ENCODE results near the gene CSMD2. TPM values are rescaled to one million over a fixed set of nuclear protein-coding genes. Genes with fewer than 3 reads are reported as not detected.

CSMD2 gene
- total and polyA plus RNA-seq, 2 of the 4 experiments (the other 2 are of a cell fraction): under 0.01 to 0.36 TPM

DNA sequence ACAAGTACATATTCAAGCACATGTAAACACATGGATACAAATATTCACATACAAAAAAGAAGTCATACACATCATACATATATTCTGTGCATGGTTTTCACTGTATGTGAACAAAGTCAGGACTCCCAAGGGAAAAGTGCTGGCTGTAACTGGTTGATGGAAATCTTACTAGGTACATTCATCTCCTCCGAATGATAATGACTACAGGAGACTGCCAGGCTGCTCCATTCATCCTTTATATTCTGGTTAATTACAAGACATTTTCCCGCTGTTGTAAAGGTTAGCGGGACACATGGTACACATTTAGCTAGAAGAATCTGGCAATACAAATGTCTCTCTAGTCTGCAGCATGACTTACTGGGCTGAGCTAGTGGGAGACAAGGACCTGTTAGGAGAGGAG lies 327.4 kb downstream of the CSMD2 start:
- no peaks in the 10 kb centered on the region for H3K79me1 ChIP-seq (ENCODE audit: low read depth in 1 of 2, low read length in 2 of 2)
- intact Hi-C loops (cut with micrococcal nuclease): no loop called here
- no peak overlapping the region for H3K56ac ChIP-seq (ENCODE audit: extremely low read depth, insufficient read depth, low read length)
- H2BK120ac ChIP-seq (ENCODE audit: low read depth, low read length): no peak overlapping the region
- ATAC-seq (ENCODE audit: low read depth) (no peak), DNase-seq (no peak)
- no peak overlapping the region for H3K14ac ChIP-seq (replicated peaks; ENCODE audit: low read depth, low read length)
- no peaks in the 10 kb centered on the region for H4K20me1 ChIP-seq (ENCODE audit: insufficient read depth, low read length)
- no peak overlapping the region for H3K4ac ChIP-seq (ENCODE audit: low read depth, low read length)
- no peak overlapping the region for H4K8ac ChIP-seq (ENCODE audit: low read depth in 2 of 2, low read length in 2 of 2)
- ChIA-PET CTCF (no interaction called here), POLR2A (ENCODE audit: unreplicated experiment) (no interaction called here)
- in situ Hi-C loops (cut with MboI; ENCODE audit: low sequenced_read_pairs): no loop called here
- H3K9me3 ChIP-seq (ENCODE audit: control insufficient read depth, insufficient read depth, low read length): 0 out of 2 replicates have a peak, but pooled peaks cover 4% of the 10 kb centered on the region
- H3K27me3 ChIP-seq (ENCODE audit: control insufficient read depth, insufficient read depth, low read length): no peaks in the 10 kb centered on the region
- H2BK15ac ChIP-seq (ENCODE audit: low read depth, low read length): no peak overlapping the region
- H2BK20ac ChIP-seq (ENCODE audit: low read depth, low read length): no peak overlapping the region
- no TSS peak for BruUV-seq (replicated peaks)
- no peaks in the 10 kb centered on the region for H3K9me1 ChIP-seq (ENCODE audit: insufficient read depth, low read length)
- no peak overlapping the region for H4K5ac ChIP-seq (ENCODE audit: low read depth, low read length)
- H3K9ac ChIP-seq (ENCODE audit: low read depth, low read length): no peak overlapping the region
- no peak overlapping the region for H4K91ac ChIP-seq (ENCODE audit: insufficient read depth, low read depth, low read length)
- H3K4me2 ChIP-seq (ENCODE audit: low read depth, low read length): no peak overlapping the region
- no peak overlapping the region for H2AK5ac ChIP-seq (ENCODE audit: low read depth, low read length)
- no peak overlapping the region for H3K27ac ChIP-seq (ENCODE audit: insufficient read depth, low read length)
- no peaks in the 10 kb centered on the region for H3K36me3 ChIP-seq (ENCODE audit: control insufficient read depth, insufficient read depth, low read length)
- TF ChIP-seq RCOR1 (IDR thresholded peaks at IDR 0.05; ENCODE audit: insufficient replicate concordance, low read length) (no peak), RFX5 (IDR thresholded peaks at IDR 0.05; ENCODE audit: low read depth, low read length) (no peak)
- TF ChIP-seq, protein P1, sequence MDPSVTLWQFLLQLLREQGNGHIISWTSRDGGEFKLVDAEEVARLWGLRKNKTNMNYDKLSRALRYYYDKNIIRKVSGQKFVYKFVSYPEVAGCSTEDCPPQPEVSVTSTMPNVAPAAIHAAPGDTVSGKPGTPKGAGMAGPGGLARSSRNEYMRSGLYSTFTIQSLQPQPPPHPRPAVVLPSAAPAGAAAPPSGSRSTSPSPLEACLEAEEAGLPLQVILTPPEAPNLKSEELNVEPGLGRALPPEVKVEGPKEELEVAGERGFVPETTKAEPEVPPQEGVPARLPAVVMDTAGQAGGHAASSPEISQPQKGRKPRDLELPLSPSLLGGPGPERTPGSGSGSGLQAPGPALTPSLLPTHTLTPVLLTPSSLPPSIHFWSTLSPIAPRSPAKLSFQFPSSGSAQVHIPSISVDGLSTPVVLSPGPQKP (IDR thresholded peaks at IDR 0.05; ENCODE audit: borderline replicate concordance, low read depth, low read length): no peak
- no peak overlapping the region for H3K4me3 ChIP-seq (ENCODE audit: insufficient read depth, low read depth, low read length)
- H3K23ac ChIP-seq (ENCODE audit: low read depth, low read length): no peak overlapping the region
- H3K18ac ChIP-seq (ENCODE audit: low read depth, low read length): no peak overlapping the region
- H3K4me1 ChIP-seq (ENCODE audit: control insufficient read depth, insufficient read depth, low read length): no peaks in the 10 kb centered on the region
- dilution Hi-C loops (cut with HindIII; ENCODE audit: low sequenced_read_pairs, unreplicated experiment): no loop called here
- no peak overlapping the region for H2AK9ac ChIP-seq (replicated peaks; ENCODE audit: low read depth, low read length, poor library complexity)
- no CpG with 5 or more reads among the region's 3 CpGs for WGBS, 2 experiments (ENCODE audit: extremely low coverage in 2 of 2, insufficient read length in 1 of 2)
- H2BK5ac ChIP-seq (ENCODE audit: low read depth, low read length, poor library complexity, severe bottlenecking): no peak overlapping the region
- no peak overlapping the region for H2AFZ ChIP-seq (replicated peaks; ENCODE audit: low read length, poor library complexity)
